SJCRH30 (cell line): ENCODE measurements around the gene TCF12. TPM values are rescaled to one million over a fixed set of nuclear protein-coding genes. Genes with fewer than 3 reads are reported as not detected.
A peak's percentile ranks its signal among the peaks of the same experiment; 100 is the strongest.

ENCODE experiments used
- DNase-seq, 2 experiments: peaks; one replicate each; pipeline ENCODE4 v3.0.0-alpha.2; 2015 to 2020
- H3K27ac ChIP-seq: fragments of 250-450 bp; sonication (Bioruptor Pico); 2 replicates; pipeline ENCODE4 v1.5.1; 2020; ENCODE audit warnings: mild to moderate bottlenecking, moderate library complexity
- H3K27me3 ChIP-seq: fragments of 250-450 bp; sonication (Bioruptor Pico); 2 replicates; pipeline ENCODE4 v1.5.1; 2020; ENCODE audit warnings: mild to moderate bottlenecking, moderate library complexity
- H3K36me3 ChIP-seq: fragments of 250-450 bp; sonication (Bioruptor Pico); 2 replicates; pipeline ENCODE4 v1.5.1; 2020; ENCODE audit warnings: mild to moderate bottlenecking, moderate library complexity
- H3K4me1 ChIP-seq: fragments of 250-450 bp; sonication (Bioruptor Pico); 2 replicates; pipeline ENCODE4 v1.5.1; 2020; ENCODE audit warnings: mild to moderate bottlenecking, moderate library complexity
- H3K4me3 ChIP-seq: fragments of 250-450 bp; sonication (Bioruptor Pico); 2 replicates; pipeline ENCODE4 v1.5.1; 2020; ENCODE audit warnings: mild to moderate bottlenecking, moderate library complexity
- H3K9me3 ChIP-seq: fragments of 250-450 bp; sonication (Bioruptor Pico); replicated peaks from 2 replicates; pipeline ENCODE4 v1.5.1; 2020; ENCODE audit warnings: mild to moderate bottlenecking, moderate library complexity
- total RNA-seq: library from RNA; depleted of rRNA; stranded (reverse); fragments of >200 nt; shearing (Covaris generic); gene quantifications from 2 replicates; pipeline ENCODE4 v1.2.3, GENCODE V29; 2014

The TCF12 gene
- total RNA-seq, 1 experiment from 2014 or later = 173 TPM

- no peak overlapping the region for H3K27ac ChIP-seq
- H3K4me3 ChIP-seq = no peak overlapping the region
- H3K36me3 ChIP-seq = no peaks in the 10 kb centered on the region
- peak in 1 of 2 experiments; percentile 29 for DNase-seq
- H3K4me1 ChIP-seq = no peaks in the 10 kb centered on the region
- no peaks in the 10 kb centered on the region for H3K27me3 ChIP-seq
- H3K9me3 ChIP-seq = no peaks in the 10 kb centered on the region
Measured at GRCh38 chr15:57017024-57017423, 98.6 kb downstream of the TCF12 start.

GRCh38 chr15:57018151-57018550 is 99.7 kb downstream of the TCF12 start:
- no peaks in the 10 kb centered on the region for H3K27me3 ChIP-seq
- no peak overlapping the region for H3K27ac ChIP-seq
- peaks cover 1% of the 10 kb centered on the region; the same call in 1 of the 2 replicates for H3K9me3 ChIP-seq
- H3K4me3 ChIP-seq = no peak overlapping the region
- DNase-seq = no peak
- no peaks in the 10 kb centered on the region for H3K36me3 ChIP-seq
- H3K4me1 ChIP-seq = no peaks in the 10 kb centered on the region

- Histone ChIP-seq H3K4me3 (no peak overlapping the region), H3K27ac (no peak overlapping the region), H3K36me3 (no peaks in the 10 kb centered on the region), H3K9me3 (peaks cover 6% of the 10 kb centered on the region; the same call in 1 of the 2 replicates), H3K4me1 (no peaks in the 10 kb centered on the region), H3K27me3 (no peaks in the 10 kb centered on the region)
- no peak for DNase-seq
Measured at GRCh38 chr15:57019496-57020160, 101.2 kb downstream of the TCF12 start.

GRCh38 chr15:57025264-57025926 is 107.0 kb downstream of the TCF12 start:
- no peak for DNase-seq
- H3K36me3 ChIP-seq = no peaks in the 10 kb centered on the region
- peaks cover 6% of the 10 kb centered on the region; the same call in 1 of the 2 replicates for H3K9me3 ChIP-seq
- no peaks in the 10 kb centered on the region; the same call in 1 of the 2 replicates for H3K4me1 ChIP-seq
- no peak overlapping the region for H3K27ac ChIP-seq
- H3K4me3 ChIP-seq = no peak overlapping the region
- H3K27me3 ChIP-seq = no peaks in the 10 kb centered on the region

GRCh38 chr15:57026016-57026592 is 107.7 kb downstream of the TCF12 start:
- peaks cover 6% of the 10 kb centered on the region; the same call in 1 of the 2 replicates for H3K9me3 ChIP-seq
- peaks cover 6% of the 10 kb centered on the region for H3K4me1 ChIP-seq
- H3K27me3 ChIP-seq = no peaks in the 10 kb centered on the region
- H3K27ac ChIP-seq = no peak overlapping the region
- H3K36me3 ChIP-seq = no peaks in the 10 kb centered on the region
- DNase-seq = no peak
- no peak overlapping the region for H3K4me3 ChIP-seq

GRCh38 chr15:57027596-57027995 is 109.2 kb downstream of the TCF12 start:
- no peaks in the 10 kb centered on the region for H3K36me3 ChIP-seq
- no peak overlapping the region for H3K27ac ChIP-seq
- no peak overlapping the region for H3K4me3 ChIP-seq
- peaks cover 6% of the 10 kb centered on the region; the same call in 1 of the 2 replicates for H3K9me3 ChIP-seq
- no peak for DNase-seq
- no peaks in the 10 kb centered on the region for H3K27me3 ChIP-seq
- peaks cover 12% of the 10 kb centered on the region for H3K4me1 ChIP-seq

GRCh38 chr15:57028176-57028575 is 109.7 kb downstream of the TCF12 start:
- no peak overlapping the region for H3K4me3 ChIP-seq
- H3K36me3 ChIP-seq = no peaks in the 10 kb centered on the region
- H3K4me1 ChIP-seq = peaks cover 12% of the 10 kb centered on the region
- no peak for DNase-seq
- no peak overlapping the region for H3K27ac ChIP-seq
- peaks cover 5% of the 10 kb centered on the region; the same call in 1 of the 2 replicates for H3K9me3 ChIP-seq
- H3K27me3 ChIP-seq = no peaks in the 10 kb centered on the region

- H3K36me3 ChIP-seq = no peaks in the 10 kb centered on the region
- no peaks in the 10 kb centered on the region for H3K27me3 ChIP-seq
- H3K27ac ChIP-seq = no peak overlapping the region
- H3K4me3 ChIP-seq = no peak overlapping the region
- peaks cover 12% of the 10 kb centered on the region for H3K4me1 ChIP-seq
- H3K9me3 ChIP-seq = no peaks in the 10 kb centered on the region
- no peak for DNase-seq
Measured at GRCh38 chr15:57030011-57030410, 111.6 kb downstream of the TCF12 start.

- Histone ChIP-seq H3K4me3 (no peak overlapping the region), H3K27ac (no peak overlapping the region), H3K9me3 (no peaks in the 10 kb centered on the region), H3K36me3 (no peaks in the 10 kb centered on the region), H3K4me1 (peaks cover 12% of the 10 kb centered on the region), H3K27me3 (no peaks in the 10 kb centered on the region)
- no peak for DNase-seq
Measured at GRCh38 chr15:57031082-57031481, 112.6 kb downstream of the TCF12 start.

- peak; percentile 28 to 38 for DNase-seq
- H3K4me1 ChIP-seq = peaks cover 16% of the 10 kb centered on the region
- H3K9me3 ChIP-seq = no peaks in the 10 kb centered on the region
- H3K4me3 ChIP-seq = no peak overlapping the region
- H3K27me3 ChIP-seq = no peaks in the 10 kb centered on the region
- no peaks in the 10 kb centered on the region for H3K36me3 ChIP-seq
- no peak overlapping the region for H3K27ac ChIP-seq
Measured at GRCh38 chr15:57031605-57032004, 113.2 kb downstream of the TCF12 start.

GRCh38 chr15:57032338-57032737 is 113.9 kb downstream of the TCF12 start:
- no peak for DNase-seq
- Histone ChIP-seq H3K4me1 (peaks cover 20% of the 10 kb centered on the region), H3K27ac (no peak overlapping the region)

GRCh38 chr15:57033715-57034439 is 115.4 kb downstream of the TCF12 start:
- peaks cover 3% of the 10 kb centered on the region; the same call in 1 of the 2 replicates for H3K36me3 ChIP-seq
- no peak overlapping the region for H3K27ac ChIP-seq
- DNase-seq = no peak
- no peaks in the 10 kb centered on the region for H3K27me3 ChIP-seq
- H3K4me1 ChIP-seq = peaks cover 20% of the 10 kb centered on the region
- no peak overlapping the region for H3K4me3 ChIP-seq
- no peaks in the 10 kb centered on the region for H3K9me3 ChIP-seq

More at GRCh38 chr15:57032338-57032737, 113.9 kb downstream of the TCF12 start:
- Histone ChIP-seq H3K9me3 (no peaks in the 10 kb centered on the region), H3K27me3 (no peaks in the 10 kb centered on the region), H3K4me3 (no peak overlapping the region), H3K36me3 (no peaks in the 10 kb centered on the region)

- Histone ChIP-seq H3K9me3 (no peaks in the 10 kb centered on the region), H3K36me3 (peaks cover 3% of the 10 kb centered on the region; the same call in 1 of the 2 replicates), H3K4me3 (no peak overlapping the region), H3K4me1 (peaks cover 20% of the 10 kb centered on the region), H3K27me3 (no peaks in the 10 kb centered on the region), H3K27ac (no peak overlapping the region)
- no peak for DNase-seq
Measured at GRCh38 chr15:57034613-57035012, 116.2 kb downstream of the TCF12 start.

- no peaks in the 10 kb centered on the region for H3K9me3 ChIP-seq
- peaks cover 3% of the 10 kb centered on the region; the same call in 1 of the 2 replicates for H3K36me3 ChIP-seq
- H3K4me3 ChIP-seq = no peak overlapping the region
- H3K27ac ChIP-seq = no peak overlapping the region
- DNase-seq = no peak
- H3K4me1 ChIP-seq = peaks cover 18% of the 10 kb centered on the region
- no peaks in the 10 kb centered on the region for H3K27me3 ChIP-seq
Measured at GRCh38 chr15:57035664-57036063, 117.2 kb downstream of the TCF12 start.
